IMR-90 (cell line): ENCODE data around the gene OR5M8. TPM values are rescaled to one million over a fixed set of nuclear protein-coding genes. Genes with fewer than 3 reads are reported as not detected.

Experiments
- ATAC-seq: fragments of 200-7000 bp; cut with Tn5 transposase; 2 replicates; pipeline ENCODE4 v1.9.1; 2020; ENCODE audit warnings: low read depth, mild to moderate bottlenecking, moderate library complexity
- BruUV-seq: library from RNA; stranded (reverse); fragments of 400-500 nt; replicated peaks from 2 replicates; lab custom pipeline; 2021; lab: Mats Ljungman, UMichigan
- CTCF ChIA-PET: fragments of 300-600 bp; formaldehyde crosslinking; extraction: SDS; loops from one replicate; lab custom pipeline; 2021; ENCODE audit warnings: antibody characterized with exemption; lab: Yijun Ruan, JAX
- POLR2A ChIA-PET: fragments of 300-600 bp; sonication (Branson Sonifier 250); formaldehyde crosslinking; loops from one replicate; lab custom pipeline; 2022; ENCODE audit warnings: antibody characterized with exemption; ENCODE audit not compliant: unreplicated experiment; lab: Charles Lee
- DNase-seq: peaks from one replicate; pipeline ENCODE4 v3.0.0; 2013
- H2AFZ ChIP-seq: replicated peaks from 2 replicates; pipeline ENCODE3; 2013; ENCODE audit warnings: low read length, mild to moderate bottlenecking; ENCODE audit not compliant: poor library complexity
- H2AK5ac ChIP-seq: 2 replicates; pipeline ENCODE4 v1.6.1; 2013; ENCODE audit warnings: low read depth, low read length, inconsistent platforms
- H2AK9ac ChIP-seq: replicated peaks from 2 replicates; pipeline ENCODE3; 2013; ENCODE audit warnings: mild to moderate bottlenecking, low read depth, low read length, moderate library complexity; ENCODE audit not compliant: poor library complexity
- H2BK120ac ChIP-seq: 2 replicates; pipeline ENCODE4 v1.6.1; 2013; ENCODE audit warnings: low read depth, low read length, inconsistent platforms
- H2BK15ac ChIP-seq: 3 replicates; pipeline ENCODE4 v1.6.1; 2013; ENCODE audit warnings: low read depth, low read length, inconsistent platforms
- H2BK20ac ChIP-seq: 2 replicates; pipeline ENCODE4 v1.6.1; 2013; ENCODE audit warnings: low read depth, mild to moderate bottlenecking, inconsistent platforms, low read length, moderate library complexity
- H2BK5ac ChIP-seq: 2 replicates; pipeline ENCODE4 v1.6.1; 2013; ENCODE audit warnings: mild to moderate bottlenecking, low read depth, low read length, inconsistent platforms; ENCODE audit not compliant: poor library complexity, severe bottlenecking
- H3K14ac ChIP-seq: replicated peaks from 2 replicates; pipeline ENCODE4 v1.6.1; 2013; ENCODE audit warnings: low read depth, low read length, inconsistent platforms
- H3K18ac ChIP-seq: 2 replicates; pipeline ENCODE4 v1.6.1; 2013; ENCODE audit warnings: low read depth, low read length, control low read depth
- H3K23ac ChIP-seq: 2 replicates; pipeline ENCODE4 v1.6.1; 2013; ENCODE audit warnings: low read depth, low read length, inconsistent platforms
- H3K27ac ChIP-seq: 2 replicates; pipeline ENCODE4 v1.5.1; 2013; ENCODE audit warnings: mild to moderate bottlenecking, control low read depth, low read length; ENCODE audit not compliant: insufficient read depth
- H3K27me3 ChIP-seq: 2 replicates; pipeline ENCODE4 v1.6.1; 2013; ENCODE audit warnings: low read length; ENCODE audit not compliant: control insufficient read depth, insufficient read depth
- H3K36me3 ChIP-seq: 2 replicates; pipeline ENCODE4 v1.6.1; 2013; ENCODE audit warnings: low read length, mixed read lengths; ENCODE audit not compliant: control insufficient read depth, insufficient read depth
- H3K4ac ChIP-seq: 2 replicates; pipeline ENCODE4 v1.6.1; 2013; ENCODE audit warnings: low read depth, low read length, inconsistent platforms
- H3K4me1 ChIP-seq: 2 replicates; pipeline ENCODE4 v1.6.1; 2013; ENCODE audit warnings: low read length, mixed read lengths; ENCODE audit not compliant: control insufficient read depth, insufficient read depth
- H3K4me2 ChIP-seq: 2 replicates; pipeline ENCODE4 v1.6.1; 2013; ENCODE audit warnings: low read depth, mild to moderate bottlenecking, control low read depth, low read length, moderate library complexity
- H3K4me3 ChIP-seq: 2 replicates; pipeline ENCODE4 v1.5.1; 2013; ENCODE audit warnings: low read depth, mild to moderate bottlenecking, control low read depth, low read length, moderate library complexity; ENCODE audit not compliant: insufficient read depth
- H3K56ac ChIP-seq: 2 replicates; pipeline ENCODE4 v1.6.1; 2013; ENCODE audit warnings: low read length, inconsistent platforms; ENCODE audit not compliant: insufficient read depth; ENCODE audit errors: extremely low read depth
- H3K79me1 ChIP-seq, 2 experiments: 2 replicates each; pipeline ENCODE4 v1.6.1; 2013; ENCODE audit warnings: low read length in 2 of 2, inconsistent platforms in 1 of 2, low read depth in 1 of 2
- H3K9ac ChIP-seq: 2 replicates; pipeline ENCODE4 v1.6.1; 2013; ENCODE audit warnings: low read depth, low read length, control low read depth
- H3K9me1 ChIP-seq: 2 replicates; pipeline ENCODE4 v1.6.1; 2013; ENCODE audit warnings: low read length, inconsistent platforms; ENCODE audit not compliant: insufficient read depth
- H3K9me3 ChIP-seq: 2 replicates; pipeline ENCODE4 v1.6.1; 2013; ENCODE audit warnings: low read length; ENCODE audit not compliant: control insufficient read depth, insufficient read depth
- H4K20me1 ChIP-seq: 2 replicates; pipeline ENCODE4 v1.6.1; 2013; ENCODE audit warnings: low read length, inconsistent platforms; ENCODE audit not compliant: insufficient read depth
- H4K5ac ChIP-seq: 2 replicates; pipeline ENCODE4 v1.6.1; 2013; ENCODE audit warnings: mild to moderate bottlenecking, low read depth, low read length, control low read depth
- H4K8ac ChIP-seq, 2 experiments: 2 replicates each; pipeline ENCODE4 v1.6.1; 2013; ENCODE audit warnings: low read depth in 2 of 2, low read length in 2 of 2, control low read depth in 1 of 2, inconsistent platforms in 1 of 2
- H4K91ac ChIP-seq: 2 replicates; pipeline ENCODE4 v1.6.1; 2013; ENCODE audit warnings: low read depth, low read length, inconsistent platforms; ENCODE audit not compliant: insufficient read depth
- BHLHE40 ChIP-seq: fragments of 150-350 bp; IDR thresholded peaks from 2 replicates; pipeline ENCODE4 v1.6.1; 2016; ENCODE audit warnings: mild to moderate bottlenecking, low read depth, low read length
- CEBPB ChIP-seq: IDR thresholded peaks from 2 replicates; pipeline ENCODE4 v1.6.1; 2012; ENCODE audit warnings: low read depth, low read length, improper control_type of control experiment
- CHD1 ChIP-seq: IDR thresholded peaks from 2 replicates; pipeline ENCODE4 v1.6.1; 2012; ENCODE audit warnings: low read depth, low read length, improper control_type of control experiment
- FOS ChIP-seq: fragments of 150-350 bp; IDR thresholded peaks from 2 replicates; pipeline ENCODE4 v1.6.1; 2016; ENCODE audit warnings: low read depth, low read length
- MAFK ChIP-seq: IDR thresholded peaks from 2 replicates; pipeline ENCODE4 v1.6.1; 2012; ENCODE audit warnings: low read depth, low read length, improper control_type of control experiment
- MAZ ChIP-seq: IDR thresholded peaks from 2 replicates; pipeline ENCODE4 v1.6.1; 2012; ENCODE audit warnings: low read depth, mild to moderate bottlenecking, low read length, improper control_type of control experiment, moderate library complexity, borderline replicate concordance
- MXI1 ChIP-seq: IDR thresholded peaks from 2 replicates; pipeline ENCODE4 v1.6.1; 2012; ENCODE audit warnings: low read depth, mild to moderate bottlenecking, low read length, moderate library complexity, borderline replicate concordance
- NFE2L2 ChIP-seq: fragments of 150-350 bp; IDR thresholded peaks from 2 replicates; pipeline ENCODE4 v1.6.1; 2016; ENCODE audit warnings: low read depth, mild to moderate bottlenecking, low read length
- POLR2A ChIP-seq: IDR thresholded peaks from 2 replicates; pipeline ENCODE4 v1.6.1; 2012; ENCODE audit warnings: mild to moderate bottlenecking, low read depth, low read length
- RAD21 ChIP-seq: IDR thresholded peaks from 2 replicates; pipeline ENCODE4 v1.6.1; 2012; ENCODE audit warnings: low read length, improper control_type of control experiment
- RCOR1 ChIP-seq: IDR thresholded peaks from 2 replicates; pipeline ENCODE4 v1.6.1; 2012; ENCODE audit warnings: mild to moderate bottlenecking, low read length, improper control_type of control experiment; ENCODE audit not compliant: insufficient replicate concordance
- RFX5 ChIP-seq: IDR thresholded peaks from 2 replicates; pipeline ENCODE4 v1.8.0; 2012; ENCODE audit warnings: low read depth, mild to moderate bottlenecking, low read length, moderate library complexity
- SMC3 ChIP-seq: fragments of 150-350 bp; IDR thresholded peaks from 2 replicates; pipeline ENCODE4 v1.6.1; 2016; ENCODE audit warnings: low read depth, mild to moderate bottlenecking, antibody characterized with exemption, low read length, moderate library complexity
- WGBS, 2 experiments: methylation state at CpG; one replicate each; pipeline versions ENCODE4 v1.1.5 to v1.1.7; 2013; ENCODE audit warnings: missing lambda C conversion rate in 2 of 2; ENCODE audit not compliant: insufficient read length in 1 of 2; ENCODE audit errors: extremely low coverage in 2 of 2; 5-methylcytosine and 5-hydroxymethylcytosine counted together
- dilution Hi-C: fragments of 300-500 bp; cut with HindIII; formaldehyde crosslinking; loops from one replicate; pipeline ENCODE4 v1.14.3; 2018; ENCODE audit warnings: low sequenced_read_pairs; ENCODE audit not compliant: unreplicated experiment
- in situ Hi-C: fragments of 300-500 bp; cut with MboI; formaldehyde crosslinking; loops from 3 replicates; pipeline ENCODE4 v1.14.3; 2019; ENCODE audit warnings: low sequenced_read_pairs, inconsistent platforms, mixed read lengths
- intact Hi-C: fragments of 100-400 bp; cut with micrococcal nuclease; formaldehyde crosslinking; loops from 2 replicates; pipeline ENCODE4 v1.10.0; 2022
- polyA plus RNA-seq, 3 experiments: library from polyadenylated mRNA; depleted of rRNA; stranded (reverse); fragments of >200 nt; gene quantifications; 2 replicates each; pipeline ENCODE4 v1.2.3, GENCODE V29; 2012; ENCODE audit warnings: low replicate concordance in 1 of 3
- total RNA-seq: library from RNA; depleted of rRNA; stranded (reverse); fragments of >200 nt; gene quantifications from 2 replicates; pipeline ENCODE4 v1.2.3, GENCODE V29; 2012
- TF ChIP-seq, protein P1 (sequence below): conservative IDR thresholded peaks from 2 replicates; pipeline ENCODE4 v1.5.1; 2012; ENCODE audit warnings: mild to moderate bottlenecking, low read depth, low read length, improper control_type of control experiment
- TF ChIP-seq, protein P2 (sequence below): fragments of 150-350 bp; IDR thresholded peaks from 2 replicates; pipeline ENCODE4 v1.6.1; 2016; ENCODE audit warnings: low read depth, mild to moderate bottlenecking, low read length, moderate library complexity, borderline replicate concordance
- TF ChIP-seq, protein P3 (sequence below): fragments of 150-350 bp; IDR thresholded peaks from 2 replicates; pipeline ENCODE4 v1.6.1; 2017; ENCODE audit warnings: mild to moderate bottlenecking, antibody characterized with exemption, low read length, low read depth

The OR5M8 gene
- total and polyA plus RNA-seq, 2 of the 4 experiments (the other 2 are of a cell fraction): not detected

DNA sequence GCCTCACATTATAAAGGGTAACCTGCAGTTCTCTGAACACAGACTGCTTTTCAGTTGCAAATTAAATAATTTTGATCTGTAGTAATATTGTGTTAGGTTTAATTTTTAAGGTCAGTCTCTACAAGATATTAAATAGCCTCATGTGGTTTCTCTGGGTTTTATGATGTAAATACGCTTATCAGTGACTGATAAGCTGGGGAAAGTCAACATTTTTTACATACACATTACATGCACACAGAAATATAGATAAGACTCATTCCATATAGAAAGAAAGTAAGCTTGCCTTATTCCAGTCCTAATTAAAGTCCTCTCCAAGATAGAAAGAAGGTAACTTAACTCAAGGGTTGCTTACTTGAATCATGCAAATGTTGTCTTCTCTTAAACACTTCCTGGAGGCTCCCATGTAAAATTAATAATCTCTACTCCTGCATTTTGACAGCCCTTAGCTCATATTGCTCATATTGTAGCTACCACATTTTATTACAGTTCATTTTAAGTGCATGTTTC, 16.4 kb downstream of the OR5M8 start:
- H4K20me1 ChIP-seq: no peaks in the 10 kb centered on the region
- no peak overlapping the region for H2AK9ac ChIP-seq
- H2BK120ac ChIP-seq: no peak overlapping the region
- ATAC-seq (no peak), DNase-seq (no peak)
- no peak overlapping the region for H2BK5ac ChIP-seq
- H4K5ac ChIP-seq: no peak overlapping the region
- H3K9me3 ChIP-seq: peaks cover 7% of the 10 kb centered on the region; the same call in 1 of the 2 replicates
- POLR2A ChIA-PET: no interaction called here
- no peak overlapping the region for H3K4ac ChIP-seq
- no peak overlapping the region for H3K27ac ChIP-seq
- no peak overlapping the region for H4K91ac ChIP-seq
- H3K18ac ChIP-seq: no peak overlapping the region
- H3K36me3 ChIP-seq: no peaks in the 10 kb centered on the region
- no peaks in the 10 kb centered on the region for H3K79me1 ChIP-seq
- H2BK15ac ChIP-seq: no peak overlapping the region
- no peaks in the 10 kb centered on the region for H3K9me1 ChIP-seq
- no peak for TF ChIP-seq CEBPB
- TF ChIP-seq FOS: no peak
- TF ChIP-seq MXI1: no peak
- no peak for TF ChIP-seq NFE2L2
- no peak for TF ChIP-seq RFX5
- TF ChIP-seq BHLHE40: no peak
- TF ChIP-seq POLR2A: no peak
- TF ChIP-seq, protein P1, sequence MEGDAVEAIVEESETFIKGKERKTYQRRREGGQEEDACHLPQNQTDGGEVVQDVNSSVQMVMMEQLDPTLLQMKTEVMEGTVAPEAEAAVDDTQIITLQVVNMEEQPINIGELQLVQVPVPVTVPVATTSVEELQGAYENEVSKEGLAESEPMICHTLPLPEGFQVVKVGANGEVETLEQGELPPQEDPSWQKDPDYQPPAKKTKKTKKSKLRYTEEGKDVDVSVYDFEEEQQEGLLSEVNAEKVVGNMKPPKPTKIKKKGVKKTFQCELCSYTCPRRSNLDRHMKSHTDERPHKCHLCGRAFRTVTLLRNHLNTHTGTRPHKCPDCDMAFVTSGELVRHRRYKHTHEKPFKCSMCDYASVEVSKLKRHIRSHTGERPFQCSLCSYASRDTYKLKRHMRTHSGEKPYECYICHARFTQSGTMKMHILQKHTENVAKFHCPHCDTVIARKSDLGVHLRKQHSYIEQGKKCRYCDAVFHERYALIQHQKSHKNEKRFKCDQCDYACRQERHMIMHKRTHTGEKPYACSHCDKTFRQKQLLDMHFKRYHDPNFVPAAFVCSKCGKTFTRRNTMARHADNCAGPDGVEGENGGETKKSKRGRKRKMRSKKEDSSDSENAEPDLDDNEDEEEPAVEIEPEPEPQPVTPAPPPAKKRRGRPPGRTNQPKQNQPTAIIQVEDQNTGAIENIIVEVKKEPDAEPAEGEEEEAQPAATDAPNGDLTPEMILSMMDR: no peak
- TF ChIP-seq MAFK: no peak
- TF ChIP-seq RAD21: no peak
- no peak for TF ChIP-seq SMC3
- TF ChIP-seq, protein P2, sequence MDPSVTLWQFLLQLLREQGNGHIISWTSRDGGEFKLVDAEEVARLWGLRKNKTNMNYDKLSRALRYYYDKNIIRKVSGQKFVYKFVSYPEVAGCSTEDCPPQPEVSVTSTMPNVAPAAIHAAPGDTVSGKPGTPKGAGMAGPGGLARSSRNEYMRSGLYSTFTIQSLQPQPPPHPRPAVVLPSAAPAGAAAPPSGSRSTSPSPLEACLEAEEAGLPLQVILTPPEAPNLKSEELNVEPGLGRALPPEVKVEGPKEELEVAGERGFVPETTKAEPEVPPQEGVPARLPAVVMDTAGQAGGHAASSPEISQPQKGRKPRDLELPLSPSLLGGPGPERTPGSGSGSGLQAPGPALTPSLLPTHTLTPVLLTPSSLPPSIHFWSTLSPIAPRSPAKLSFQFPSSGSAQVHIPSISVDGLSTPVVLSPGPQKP: no peak
- no peak for TF ChIP-seq CHD1
- TF ChIP-seq MAZ: no peak
- TF ChIP-seq, protein P3, sequence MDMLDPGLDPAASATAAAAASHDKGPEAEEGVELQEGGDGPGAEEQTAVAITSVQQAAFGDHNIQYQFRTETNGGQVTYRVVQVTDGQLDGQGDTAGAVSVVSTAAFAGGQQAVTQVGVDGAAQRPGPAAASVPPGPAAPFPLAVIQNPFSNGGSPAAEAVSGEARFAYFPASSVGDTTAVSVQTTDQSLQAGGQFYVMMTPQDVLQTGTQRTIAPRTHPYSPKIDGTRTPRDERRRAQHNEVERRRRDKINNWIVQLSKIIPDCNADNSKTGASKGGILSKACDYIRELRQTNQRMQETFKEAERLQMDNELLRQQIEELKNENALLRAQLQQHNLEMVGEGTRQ: no peak
- TF ChIP-seq RCOR1: no peak
- no peak overlapping the region for H3K9ac ChIP-seq
- H4K8ac ChIP-seq: no peak overlapping the region
- WGBS, 2 experiments: no CpG with 5 or more reads among the region's 1 CpG
- H3K4me1 ChIP-seq: no peaks in the 10 kb centered on the region
- BruUV-seq: no TSS peak
- H3K27me3 ChIP-seq: no peaks in the 10 kb centered on the region
- dilution Hi-C loops (no loop called here), intact Hi-C loops (no loop called here), in situ Hi-C loops (no loop called here)
- no peak overlapping the region for H3K4me3 ChIP-seq
- H3K4me2 ChIP-seq: no peak overlapping the region
- H2AFZ ChIP-seq: no peak overlapping the region
- no peak overlapping the region for H3K23ac ChIP-seq
- H3K14ac ChIP-seq: no peak overlapping the region
- CTCF ChIA-PET: no interaction called here
- H2BK20ac ChIP-seq: no peak overlapping the region
- no peak overlapping the region for H2AK5ac ChIP-seq
- no peak overlapping the region for H3K56ac ChIP-seq
